Stimulated activated CD8-positive, alpha-beta memory T cell treated with anti-CD3 and anti-CD28 coated beads, Interleukin-7, amount 100 ng/mL, for 1 hour (primary cell): ENCODE results near the gene ADAMTS2.

Source experiments
- DNase-seq, 2 donors: peaks; one replicate each; pipeline ENCODE4 v3.0.0-alpha.2; 2020; ENCODE audit warnings: low read depth in 2 of 2

ADAMTS2 gene

GRCh38 chr5:179254638-179255271 lies 90.5 kb downstream of the ADAMTS2 start:
- DNase-seq, result no peak

- no peak for DNase-seq
Observed at GRCh38 chr5:179253730-179254129, 91.5 kb downstream of the ADAMTS2 start.

- no peak for DNase-seq
Observed at GRCh38 chr5:179251276-179251969, 93.8 kb downstream of the ADAMTS2 start.

GRCh38 chr5:179250561-179251225 lies 94.6 kb downstream of the ADAMTS2 start:
- no peak for DNase-seq

GRCh38 chr5:179246227-179246626 lies 99.0 kb downstream of the ADAMTS2 start:
- DNase-seq, result no peak

GRCh38 chr5:179245031-179245430 lies 100.2 kb downstream of the ADAMTS2 start:
- no peak for DNase-seq

- no peak for DNase-seq
Observed at GRCh38 chr5:179244044-179244443, 101.2 kb downstream of the ADAMTS2 start.

- DNase-seq, result no peak
Observed at GRCh38 chr5:179243333-179243732, 101.9 kb downstream of the ADAMTS2 start.

GRCh38 chr5:179242676-179243075 lies 102.6 kb downstream of the ADAMTS2 start:
- no peak for DNase-seq

- no peak for DNase-seq
Observed at GRCh38 chr5:179241764-179242370, 103.4 kb downstream of the ADAMTS2 start.

- no peak for DNase-seq
Observed at GRCh38 chr5:179241175-179241574, 104.1 kb downstream of the ADAMTS2 start.

- no peak for DNase-seq
Observed at GRCh38 chr5:179240561-179240960, 104.7 kb downstream of the ADAMTS2 start.

- no peak for DNase-seq
Observed at GRCh38 chr5:179239256-179240135, 105.8 kb downstream of the ADAMTS2 start.

GRCh38 chr5:179238628-179238970 lies 106.7 kb downstream of the ADAMTS2 start:
- no peak for DNase-seq

GRCh38 chr5:179237770-179238627 lies 107.3 kb downstream of the ADAMTS2 start:
- DNase-seq, result no peak

GRCh38 chr5:179235416-179236400 lies 109.6 kb downstream of the ADAMTS2 start:
- DNase-seq, result no peak

GRCh38 chr5:179234563-179235135 lies 110.6 kb downstream of the ADAMTS2 start:
- no peak for DNase-seq

GRCh38 chr5:179233909-179234562 lies 111.2 kb downstream of the ADAMTS2 start:
- no peak for DNase-seq
